ENCODE results near the gene CASQ2.

DNA sequence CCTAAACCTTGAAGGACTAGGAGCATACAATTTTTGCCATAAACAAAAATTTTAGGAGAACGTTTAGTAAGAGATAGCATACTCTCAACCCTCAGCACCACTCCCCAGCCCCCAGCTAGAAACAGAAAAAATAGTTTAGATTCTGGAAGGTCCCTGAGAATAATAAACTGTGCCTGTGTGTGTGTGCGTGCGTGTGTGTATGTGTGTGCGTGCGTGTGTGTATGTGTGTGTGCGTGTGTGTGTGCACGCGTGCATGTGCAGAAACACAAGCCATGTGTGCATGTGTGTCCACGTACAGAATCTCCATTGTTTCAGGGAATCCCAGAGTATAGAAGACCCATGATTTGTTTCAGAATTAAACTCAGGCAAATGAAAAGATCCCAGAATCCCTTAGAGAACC is 62.6 kb downstream of the CASQ2 start:
- TF ChIP-seq, protein P1, sequence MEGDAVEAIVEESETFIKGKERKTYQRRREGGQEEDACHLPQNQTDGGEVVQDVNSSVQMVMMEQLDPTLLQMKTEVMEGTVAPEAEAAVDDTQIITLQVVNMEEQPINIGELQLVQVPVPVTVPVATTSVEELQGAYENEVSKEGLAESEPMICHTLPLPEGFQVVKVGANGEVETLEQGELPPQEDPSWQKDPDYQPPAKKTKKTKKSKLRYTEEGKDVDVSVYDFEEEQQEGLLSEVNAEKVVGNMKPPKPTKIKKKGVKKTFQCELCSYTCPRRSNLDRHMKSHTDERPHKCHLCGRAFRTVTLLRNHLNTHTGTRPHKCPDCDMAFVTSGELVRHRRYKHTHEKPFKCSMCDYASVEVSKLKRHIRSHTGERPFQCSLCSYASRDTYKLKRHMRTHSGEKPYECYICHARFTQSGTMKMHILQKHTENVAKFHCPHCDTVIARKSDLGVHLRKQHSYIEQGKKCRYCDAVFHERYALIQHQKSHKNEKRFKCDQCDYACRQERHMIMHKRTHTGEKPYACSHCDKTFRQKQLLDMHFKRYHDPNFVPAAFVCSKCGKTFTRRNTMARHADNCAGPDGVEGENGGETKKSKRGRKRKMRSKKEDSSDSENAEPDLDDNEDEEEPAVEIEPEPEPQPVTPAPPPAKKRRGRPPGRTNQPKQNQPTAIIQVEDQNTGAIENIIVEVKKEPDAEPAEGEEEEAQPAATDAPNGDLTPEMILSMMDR (optimal IDR thresholded peaks at IDR 0.05 in 1 of 3, IDR thresholded peaks at IDR 0.05 in 1 of 3, conservative IDR thresholded peaks at IDR 0.05 in 1 of 3; ENCODE audit: extremely low read depth in 1 of 3, insufficient read depth in 2 of 3, low read length in 3 of 3), result no peak
- TF ChIP-seq EZH2 (IDR thresholded peaks at IDR 0.05; ENCODE audit: low read length), result no peak
